ENCODE measurements around the gene ADM. TPM values are rescaled to one million over a fixed set of nuclear protein-coding genes. Genes with fewer than 3 reads are reported as not detected.

The ADM gene
- total RNA-seq, 2 donors from 2014 or later: 0.68 to 2.0 TPM

DNA sequence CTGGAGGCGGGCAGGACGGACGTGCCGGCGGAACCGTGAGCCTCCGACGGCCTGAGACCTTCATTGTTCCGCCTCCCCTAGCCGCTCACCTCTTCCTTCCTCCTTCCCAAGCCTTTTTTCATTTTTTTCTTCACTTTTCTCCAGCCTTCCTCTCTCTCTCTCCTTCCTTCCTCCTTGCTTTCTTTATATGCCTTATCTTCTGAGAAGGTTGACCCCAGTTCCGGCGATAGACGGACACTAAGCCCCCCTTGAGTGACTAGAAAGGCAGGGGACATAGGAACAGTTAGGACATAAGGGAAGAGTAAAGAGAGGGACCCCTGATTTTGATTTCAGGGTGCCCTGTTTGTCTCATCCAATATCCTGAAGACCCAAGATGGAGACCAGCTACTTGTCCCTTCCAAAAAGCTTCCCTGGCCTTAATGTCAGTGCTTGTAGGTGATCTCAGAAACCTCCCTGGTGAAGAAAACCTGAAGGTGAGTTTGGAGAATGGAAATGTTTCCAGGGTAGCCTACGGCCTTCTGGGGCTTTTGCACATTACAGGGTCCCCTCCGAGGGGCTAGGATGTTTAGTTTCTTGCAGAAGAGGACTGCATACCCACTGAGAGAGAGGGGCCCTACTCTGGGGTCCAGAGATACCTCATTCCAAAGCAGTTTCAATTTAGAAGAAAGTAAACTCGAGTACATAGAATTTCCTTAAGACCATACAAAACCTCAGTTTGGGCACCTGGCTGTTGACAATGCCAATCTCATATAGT, 3.5 kb downstream of the ADM start:
- ATAC-seq (no peak), DNase-seq (no peak)
- Mint-ChIP-seq H3K36me3 (ENCODE audit: low read depth) (no peaks in the 10 kb centered on the region), H3K4me3 (peak overlapping the region; percentile 98), H3K4me1 (peaks cover 31% of the 10 kb centered on the region), H3K27me3 (peaks cover 41% of the 10 kb centered on the region), H3K27ac (peak overlapping the region; percentile 67)
- H3K9me3 ChIP-seq (ENCODE audit: control insufficient read depth, low read length, poor library complexity, severe bottlenecking): no peaks in the 10 kb centered on the region

DNA sequence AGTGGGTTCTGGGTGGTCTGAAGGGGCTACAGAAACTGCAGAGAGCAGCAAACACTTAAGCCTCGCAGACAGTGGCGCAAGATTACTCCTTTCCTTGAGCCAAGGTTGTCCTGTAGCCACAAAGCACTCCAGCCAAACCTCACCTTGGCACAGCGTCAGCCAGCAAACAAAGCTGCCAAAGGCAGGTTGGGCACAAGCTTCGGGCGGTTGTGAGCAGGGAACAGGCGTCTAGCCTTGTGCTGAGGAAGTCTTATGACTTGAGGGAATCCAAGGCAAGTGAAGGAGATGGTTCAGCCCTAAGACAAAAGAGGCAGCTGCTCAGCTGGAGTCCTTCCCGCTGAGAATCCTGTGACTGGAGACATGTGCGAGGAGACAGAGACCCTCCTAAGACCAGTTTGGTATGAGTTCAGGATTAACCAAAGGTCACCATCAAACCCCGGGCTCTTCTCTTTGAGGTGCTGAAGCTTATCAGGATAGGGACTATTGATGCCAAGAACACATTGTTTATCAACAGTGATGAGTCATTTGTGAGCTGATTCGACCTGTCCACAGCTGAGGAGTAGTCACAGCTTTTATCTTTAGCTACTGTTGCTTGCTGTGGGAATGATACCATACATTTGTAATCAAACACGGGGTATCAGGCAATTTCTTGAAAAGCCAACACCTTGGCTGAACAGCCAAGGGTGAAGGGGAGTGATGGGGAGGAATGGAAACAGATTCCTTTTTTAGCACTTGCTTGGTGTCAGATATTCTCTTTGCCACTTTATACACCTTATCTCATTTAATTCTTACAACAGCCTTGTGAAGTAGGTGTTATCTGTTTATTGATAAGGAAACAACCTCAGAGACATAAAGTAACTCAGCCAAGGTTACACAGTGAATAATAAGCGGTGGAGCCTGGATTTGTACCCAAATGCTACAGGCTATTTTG, 4.6 kb downstream of the ADM start:
- Mint-ChIP-seq H3K4me1 (peaks cover 28% of the 10 kb centered on the region), H3K4me3 (no peak overlapping the region), H3K27ac (no peak overlapping the region), H3K27me3 (peaks cover 45% of the 10 kb centered on the region), H3K36me3 (ENCODE audit: low read depth) (no peaks in the 10 kb centered on the region)
- ATAC-seq (no peak), DNase-seq (no peak)
- H3K9me3 ChIP-seq (ENCODE audit: control insufficient read depth, low read length, poor library complexity, severe bottlenecking): no peaks in the 10 kb centered on the region

DNA sequence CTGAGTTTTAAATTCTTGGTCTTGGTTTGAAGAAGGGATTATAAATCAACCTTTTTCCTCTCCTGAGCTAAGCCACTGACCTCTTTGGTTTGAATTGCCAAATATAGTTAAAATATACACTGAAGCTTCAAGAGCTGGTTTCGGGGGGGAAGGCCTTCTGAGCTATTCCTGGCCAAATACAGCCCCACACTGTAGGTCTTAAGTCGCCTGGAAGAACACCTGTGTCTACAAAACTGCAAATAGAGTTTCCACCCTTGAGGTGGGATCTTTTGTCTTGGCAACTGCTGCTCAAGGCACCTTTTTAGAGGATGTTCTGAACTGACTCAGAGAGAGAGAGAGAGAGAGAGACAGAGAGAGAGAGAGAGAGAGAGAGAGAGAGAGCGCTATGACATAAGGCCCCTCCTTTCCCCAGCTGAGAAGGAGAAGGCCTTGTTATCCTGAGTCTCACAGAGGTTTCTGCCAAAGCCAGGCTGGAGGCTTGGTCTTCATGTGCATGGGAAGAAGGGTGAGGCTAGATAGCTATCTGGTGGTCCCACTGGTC, 5.5 kb downstream of the ADM start:
- H3K36me3 Mint-ChIP-seq (ENCODE audit: low read depth): no peaks in the 10 kb centered on the region
- peaks cover 24% of the 10 kb centered on the region for H3K4me1 Mint-ChIP-seq
- DNase-seq (no peak), ATAC-seq (no peak)
- H3K9me3 ChIP-seq (ENCODE audit: control insufficient read depth, low read length, poor library complexity, severe bottlenecking): no peaks in the 10 kb centered on the region
- no peak overlapping the region for H3K27ac Mint-ChIP-seq
- H3K4me3 Mint-ChIP-seq: no peak overlapping the region
- H3K27me3 Mint-ChIP-seq: peaks cover 47% of the 10 kb centered on the region

DNA sequence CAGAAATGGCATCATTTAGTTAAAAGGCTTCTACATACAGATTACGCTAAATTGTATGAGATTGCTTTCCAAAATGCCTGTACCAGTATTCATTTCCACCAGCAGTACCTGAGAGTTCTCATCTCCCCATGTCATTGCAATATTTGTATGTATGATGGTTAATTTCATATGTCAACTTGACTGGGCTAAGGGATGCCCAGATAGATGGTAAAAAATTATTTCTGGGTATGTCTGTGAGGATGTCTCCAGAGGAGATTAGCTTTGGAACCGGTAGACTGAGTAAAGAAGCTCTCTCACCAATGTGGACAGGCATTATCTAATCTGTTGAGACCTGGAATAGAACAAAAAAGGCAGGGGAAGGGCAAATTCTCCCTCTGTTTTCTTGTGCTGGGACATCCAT, 6.9 kb downstream of the ADM start:
- H3K4me1 Mint-ChIP-seq: peaks cover 12% of the 10 kb centered on the region
- DNase-seq (no peak), ATAC-seq (no peak)
- no peak overlapping the region for H3K27ac Mint-ChIP-seq
- H3K27me3 Mint-ChIP-seq: peaks cover 43% of the 10 kb centered on the region
- H3K4me3 Mint-ChIP-seq: no peak overlapping the region
- H3K36me3 Mint-ChIP-seq (ENCODE audit: low read depth): peaks cover 2% of the 10 kb centered on the region
- no peaks in the 10 kb centered on the region for H3K9me3 ChIP-seq (ENCODE audit: control insufficient read depth, low read length, poor library complexity, severe bottlenecking)

DNA sequence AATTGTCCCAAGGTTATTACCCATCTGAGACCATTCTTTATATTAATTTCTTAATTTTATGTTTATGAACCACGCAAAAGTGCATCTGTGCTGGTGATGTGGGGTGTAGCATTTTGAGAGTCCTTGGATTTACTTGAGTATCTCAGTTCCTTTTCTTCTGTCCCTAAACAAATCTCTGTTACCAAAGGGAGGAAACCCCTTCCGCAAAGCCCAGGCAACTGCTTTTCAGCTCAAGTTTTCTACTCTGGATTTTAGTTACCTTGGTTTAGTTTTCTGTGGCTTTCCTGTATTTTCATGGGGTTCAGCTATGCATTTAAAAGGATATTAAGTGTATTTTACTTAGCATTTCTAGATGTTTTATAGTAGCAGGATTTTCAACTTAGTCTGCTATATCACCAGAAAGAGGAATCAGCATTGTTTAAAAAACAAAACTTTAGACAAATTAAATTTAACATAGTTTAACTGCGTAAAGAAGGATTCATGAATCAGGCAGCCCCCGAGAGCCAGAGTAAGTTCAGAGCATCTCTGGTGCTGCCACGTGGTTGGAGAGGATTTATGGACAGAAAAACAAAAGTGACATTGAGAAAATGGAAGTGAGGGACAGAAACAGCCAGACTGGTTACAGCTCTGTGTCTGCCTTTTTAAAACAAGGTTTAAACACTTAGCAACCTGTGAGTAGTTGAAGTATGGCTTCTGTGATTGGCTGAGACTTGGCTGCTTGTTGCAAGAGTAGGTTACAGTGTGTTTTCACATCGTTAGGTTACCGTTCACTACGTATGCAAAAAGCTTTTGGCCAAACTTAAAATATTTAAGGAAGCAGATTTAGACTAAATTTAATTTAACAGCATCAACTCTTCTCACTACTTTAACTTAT, 9.6 kb downstream of the ADM start:
- Mint-ChIP-seq H3K4me3 (no peak overlapping the region), H3K36me3 (ENCODE audit: low read depth) (peaks cover 2% of the 10 kb centered on the region), H3K4me1 (peaks cover 2% of the 10 kb centered on the region), H3K27me3 (peaks cover 40% of the 10 kb centered on the region), H3K27ac (no peak overlapping the region)
- DNase-seq: no peak
- ATAC-seq: peak; percentile 92
- no peaks in the 10 kb centered on the region for H3K9me3 ChIP-seq (ENCODE audit: control insufficient read depth, low read length, poor library complexity, severe bottlenecking)

DNA sequence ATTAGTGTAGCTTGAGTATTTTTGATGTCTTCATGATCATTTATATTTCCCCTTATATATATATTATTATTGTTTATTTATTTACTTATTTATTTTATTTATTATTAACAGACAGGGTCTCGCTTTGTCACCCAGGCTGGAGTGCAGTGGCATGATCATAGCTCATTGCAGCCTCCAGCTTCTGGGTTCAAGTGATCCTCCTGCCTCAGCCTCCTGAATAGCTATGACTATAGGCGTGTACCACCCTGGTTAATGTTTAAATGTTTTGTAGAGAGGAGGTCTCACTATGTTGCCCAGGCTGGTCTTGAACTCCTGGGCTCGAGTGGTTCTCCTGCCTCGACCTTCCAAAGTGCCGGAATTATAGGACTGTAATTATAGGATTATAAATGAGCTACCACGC, 10.2 kb downstream of the ADM start:
- no peak overlapping the region for H3K4me3 Mint-ChIP-seq
- ATAC-seq (no peak), DNase-seq (no peak)
- H3K9me3 ChIP-seq (ENCODE audit: control insufficient read depth, low read length, poor library complexity, severe bottlenecking): no peaks in the 10 kb centered on the region
- peaks cover 2% of the 10 kb centered on the region for H3K36me3 Mint-ChIP-seq (ENCODE audit: low read depth)
- no peak overlapping the region for H3K27ac Mint-ChIP-seq
- peaks cover 34% of the 10 kb centered on the region for H3K27me3 Mint-ChIP-seq
- peaks cover 2% of the 10 kb centered on the region for H3K4me1 Mint-ChIP-seq

DNA sequence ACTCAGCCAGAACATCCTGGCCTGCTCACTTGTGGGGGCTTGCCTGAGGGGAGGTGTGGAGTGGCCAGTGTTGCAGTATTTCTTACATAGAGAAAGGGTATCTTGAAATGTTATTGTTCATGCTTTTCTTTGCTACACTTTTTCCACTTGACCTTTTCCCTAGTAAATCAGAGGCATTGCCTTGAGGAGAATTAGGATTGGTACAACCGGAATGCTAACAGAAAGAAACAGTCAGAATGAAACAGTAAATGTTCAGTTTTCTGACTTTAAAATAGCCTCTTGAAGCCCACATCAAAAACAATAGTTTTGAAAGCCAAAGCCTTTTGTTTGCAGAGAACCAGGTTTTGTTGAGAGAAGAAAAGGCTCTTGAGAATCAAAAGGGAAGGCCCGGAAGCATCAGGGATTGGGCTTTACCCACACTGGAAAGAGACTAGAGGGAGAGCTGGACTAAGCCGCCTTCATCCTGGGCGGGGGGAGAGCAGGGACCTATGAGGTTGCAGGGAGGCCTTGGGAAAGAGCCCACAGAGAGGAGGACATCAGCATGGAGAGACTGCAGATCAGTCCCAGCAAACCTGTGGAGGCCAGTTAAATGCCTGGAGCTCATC, 12.4 kb downstream of the ADM start:
- H3K4me1 Mint-ChIP-seq: peaks cover 2% of the 10 kb centered on the region
- H3K27me3 Mint-ChIP-seq: peaks cover 23% of the 10 kb centered on the region
- ATAC-seq (no peak), DNase-seq (no peak)
- H3K27ac Mint-ChIP-seq: peak overlapping the region; percentile 39
- H3K9me3 ChIP-seq (ENCODE audit: control insufficient read depth, low read length, poor library complexity, severe bottlenecking): no peaks in the 10 kb centered on the region
- peaks cover 2% of the 10 kb centered on the region for H3K36me3 Mint-ChIP-seq (ENCODE audit: low read depth)
- no peak overlapping the region for H3K4me3 Mint-ChIP-seq

DNA sequence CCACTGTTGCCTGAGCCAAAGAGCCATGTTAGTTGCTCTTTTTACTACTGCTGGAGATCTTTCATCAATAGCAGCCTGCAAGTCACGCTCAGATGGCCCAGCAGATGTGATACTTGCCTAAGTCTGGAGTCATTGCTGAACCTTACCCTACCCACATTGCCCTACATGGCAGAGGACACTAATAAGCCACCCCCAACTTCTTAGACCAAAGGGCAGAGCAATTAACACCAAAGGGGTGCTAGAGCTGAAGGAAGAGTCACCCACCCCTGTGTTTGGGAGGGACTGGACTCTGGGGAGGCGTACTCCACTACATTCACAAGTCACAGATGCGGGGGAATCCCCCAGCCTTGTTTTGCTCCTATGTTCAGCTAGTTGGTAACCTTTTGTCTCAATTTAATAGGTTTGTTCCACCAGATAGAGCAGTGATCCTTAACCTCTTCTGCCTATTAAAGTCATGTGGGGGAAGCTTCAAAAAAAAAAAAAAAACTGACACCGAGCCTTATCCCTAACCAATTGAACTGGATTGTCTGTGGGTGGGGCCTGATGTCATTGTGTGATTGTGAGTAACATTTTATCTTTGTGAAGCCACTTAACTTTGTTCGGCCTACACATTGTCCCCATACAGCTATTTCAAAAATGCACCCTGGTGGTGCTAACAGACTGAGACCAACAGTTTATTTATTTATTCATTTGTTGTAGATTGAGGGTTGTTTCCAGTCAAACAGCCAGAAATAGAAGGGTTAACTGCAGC, 13.1 kb downstream of the ADM start:
- DNase-seq (no peak), ATAC-seq (peak; percentile 39)
- Mint-ChIP-seq H3K27ac (no peak overlapping the region), H3K4me1 (peaks cover 5% of the 10 kb centered on the region), H3K36me3 (ENCODE audit: low read depth) (peaks cover 2% of the 10 kb centered on the region), H3K4me3 (no peak overlapping the region), H3K27me3 (peaks cover 26% of the 10 kb centered on the region)
- no peaks in the 10 kb centered on the region for H3K9me3 ChIP-seq (ENCODE audit: control insufficient read depth, low read length, poor library complexity, severe bottlenecking)

DNA sequence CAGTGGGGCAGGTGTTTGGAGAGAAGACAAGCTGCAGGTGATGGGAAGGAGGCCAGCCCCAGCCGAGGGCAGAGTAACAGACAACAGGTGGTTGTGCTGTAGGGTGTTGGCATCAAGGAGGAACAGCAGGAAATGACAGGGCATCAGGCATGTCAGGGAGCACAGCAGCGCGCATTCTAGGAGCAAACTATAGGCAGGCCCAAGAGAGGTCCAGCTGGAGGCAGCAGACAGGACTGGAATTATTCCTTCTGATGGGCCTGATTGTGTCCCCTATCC, 13.6 kb downstream of the ADM start:
- H3K4me3 Mint-ChIP-seq: no peak overlapping the region
- peaks cover 2% of the 10 kb centered on the region for H3K36me3 Mint-ChIP-seq (ENCODE audit: low read depth)
- peaks cover 5% of the 10 kb centered on the region for H3K4me1 Mint-ChIP-seq
- no peaks in the 10 kb centered on the region for H3K9me3 ChIP-seq (ENCODE audit: control insufficient read depth, low read length, poor library complexity, severe bottlenecking)
- no peak overlapping the region for H3K27ac Mint-ChIP-seq
- ATAC-seq (no peak), DNase-seq (no peak)
- H3K27me3 Mint-ChIP-seq: peaks cover 31% of the 10 kb centered on the region

DNA sequence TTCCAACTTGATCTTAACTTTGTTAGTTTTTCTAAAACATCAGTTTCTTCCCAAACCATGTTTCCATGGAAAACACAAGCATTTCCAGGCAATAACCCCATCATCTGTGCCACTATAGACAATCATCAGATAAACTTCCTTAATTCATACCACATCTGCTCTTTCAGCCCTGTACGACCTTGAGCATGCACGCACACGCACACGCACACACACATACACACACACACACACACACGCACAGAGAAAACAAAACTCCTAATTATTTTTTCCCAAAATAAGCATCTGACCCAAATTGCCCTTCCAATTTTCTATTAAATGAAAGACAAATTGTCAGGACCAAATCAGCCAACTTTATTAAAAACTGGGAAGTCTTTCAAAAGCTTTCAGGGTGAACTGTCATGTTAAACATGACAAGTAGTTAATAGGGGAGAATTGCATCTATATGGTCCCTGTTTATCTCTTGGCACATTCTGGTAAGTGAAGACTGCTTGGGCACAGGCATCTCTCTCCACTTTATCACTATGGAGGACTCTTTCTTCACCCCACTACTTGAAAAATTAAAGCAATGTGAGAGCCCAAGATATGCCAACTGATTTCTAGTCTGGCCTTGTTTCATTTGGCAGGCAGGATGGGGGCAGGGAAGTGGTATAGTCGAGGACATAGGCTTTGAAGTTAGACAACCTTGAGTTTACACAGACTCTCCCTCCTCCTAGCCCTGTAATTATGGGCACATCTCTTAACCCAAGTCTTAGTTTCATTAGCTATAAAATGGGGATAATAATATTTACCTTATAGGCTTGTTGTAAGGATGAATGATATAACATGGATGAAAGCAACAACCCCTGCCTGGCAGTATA, 15.1 kb downstream of the ADM start:
- DNase-seq (no peak), ATAC-seq (no peak)
- Mint-ChIP-seq H3K4me1 (peaks cover 5% of the 10 kb centered on the region), H3K36me3 (ENCODE audit: low read depth) (peaks cover 2% of the 10 kb centered on the region), H3K4me3 (no peak overlapping the region), H3K27ac (no peak overlapping the region), H3K27me3 (peaks cover 39% of the 10 kb centered on the region)
- H3K9me3 ChIP-seq (ENCODE audit: control insufficient read depth, low read length, poor library complexity, severe bottlenecking): no peaks in the 10 kb centered on the region

DNA sequence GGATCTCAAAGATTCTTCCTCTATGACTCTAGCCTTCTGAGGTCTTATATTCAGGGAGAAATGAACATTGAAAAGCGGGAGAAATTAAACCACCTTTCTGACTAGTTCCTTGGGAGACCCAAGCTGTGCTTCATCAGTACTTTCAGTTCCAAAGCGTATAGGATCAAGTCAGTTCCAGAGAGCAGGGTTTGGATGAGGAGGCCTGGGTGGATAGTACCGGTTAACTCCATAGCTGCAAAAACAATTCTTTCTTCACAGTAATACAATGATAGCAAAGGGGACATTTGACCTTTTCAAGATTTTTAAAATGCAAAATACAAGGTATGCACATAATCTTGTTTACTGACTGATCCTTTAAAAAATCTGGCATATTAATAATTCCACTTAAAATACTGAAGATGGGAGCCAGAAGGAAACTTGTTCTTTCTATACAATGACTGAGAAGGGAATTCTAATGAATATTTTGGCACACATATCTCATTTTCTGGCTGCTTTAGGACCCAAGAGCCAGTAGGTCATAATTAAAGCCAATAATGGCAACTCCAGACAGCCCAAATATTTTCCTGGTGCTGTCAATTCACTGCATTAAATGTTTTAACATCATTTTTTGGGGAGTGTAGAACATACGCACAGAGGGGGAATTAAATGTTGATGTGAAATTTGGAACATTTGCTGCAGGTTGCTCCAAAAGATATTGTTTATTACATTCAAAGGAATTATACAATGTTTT, 16.0 kb downstream of the ADM start:
- Mint-ChIP-seq H3K4me1 (peaks cover 5% of the 10 kb centered on the region), H3K27me3 (peaks cover 44% of the 10 kb centered on the region), H3K36me3 (ENCODE audit: low read depth) (peaks cover 2% of the 10 kb centered on the region), H3K27ac (no peak overlapping the region), H3K4me3 (no peak overlapping the region)
- DNase-seq: no peak
- ATAC-seq: no peak
- H3K9me3 ChIP-seq (ENCODE audit: control insufficient read depth, low read length, poor library complexity, severe bottlenecking): no peaks in the 10 kb centered on the region

Measured in T-helper 17 cell (primary cell).